OCI-LY3 (cell line): Measurements from ENCODE around the gene IRF6.

ENCODE experiments used
- H2AFZ ChIP-seq: fragments of 200-600, 300-600 bp; shearing (Covaris generic); 2 replicates; pipeline ENCODE4 v1.6.0; 2014; ENCODE audit warnings: antibody characterized with exemption, low read depth, low read length
- H3K27ac ChIP-seq: fragments of 200-600, 300-600 bp; sonication (generic); 2 replicates; pipeline ENCODE4 v1.5.1; 2014; ENCODE audit warnings: mild to moderate bottlenecking, low read length, moderate library complexity, mixed read lengths
- H3K27me3 ChIP-seq: fragments of 200-600, 300-600 bp; sonication (generic); 2 replicates; pipeline ENCODE4 v1.6.1; 2014; ENCODE audit warnings: low read depth, low read length, mixed read lengths
- H3K36me3 ChIP-seq: fragments of 200-600, 300-600 bp; sonication (generic); replicated peaks from 2 replicates; pipeline ENCODE3; 2014; ENCODE audit warnings: low read depth, low read length, mixed read lengths
- H3K4me1 ChIP-seq: fragments of 300-600, 200-600 bp; sonication (generic); 2 replicates; pipeline ENCODE4 v1.6.1; 2014; ENCODE audit warnings: low read length, mixed read lengths
- H3K4me2 ChIP-seq: fragments of 200-600, 300-600 bp; sonication (generic); 2 replicates; pipeline ENCODE4 v1.6.1; 2014; ENCODE audit warnings: low read length, mixed read lengths
- H3K4me3 ChIP-seq: fragments of 300-600, 200-600 bp; sonication (generic); 2 replicates; pipeline ENCODE4 v1.5.1; 2014; ENCODE audit warnings: antibody characterized with exemption, mild to moderate bottlenecking, low read length, moderate library complexity
- H3K79me2 ChIP-seq: fragments of 300-600, 200-600 bp; shearing (Covaris generic); 2 replicates; pipeline ENCODE4 v1.6.1; 2014; ENCODE audit warnings: mild to moderate bottlenecking, low read length, mixed read lengths
- H3K9ac ChIP-seq: fragments of 300-600, 200-600 bp; shearing (Covaris generic); 2 replicates; pipeline ENCODE4 v1.6.0; 2014; ENCODE audit warnings: mild to moderate bottlenecking, low read length, moderate library complexity
- H3K9me3 ChIP-seq: fragments of 200-600, 300-600 bp; shearing (Covaris generic); 2 replicates; pipeline ENCODE4 v1.6.1; 2014; ENCODE audit warnings: low read length, mixed read lengths; ENCODE audit not compliant: insufficient read depth
- H4K20me1 ChIP-seq: fragments of 200-600, 300-600 bp; sonication (generic); 2 replicates; pipeline ENCODE4 v1.6.1; 2016; ENCODE audit warnings: low read length, mixed read lengths; ENCODE audit not compliant: insufficient read depth
- CTCF ChIP-seq: fragments of 200-600, 300-600 bp; sonication (generic); IDR thresholded peaks from 2 replicates; pipeline ENCODE4 v1.5.1; 2014; ENCODE audit warnings: antibody characterized with exemption, low read length, low read depth
- EZH2phosphoT487 ChIP-seq: fragments of 200-600 bp; shearing (Covaris generic); IDR thresholded peaks from 2 replicates; pipeline ENCODE4 v1.6.1; 2018; ENCODE audit warnings: antibody characterized with exemption, mixed run types, low read depth

IRF6 gene

GRCh38 chr1:209813902-209814301, 8.0 kb upstream of the IRF6 start:
- Histone ChIP-seq H4K20me1 (no peaks in the 10 kb centered on the region), H3K4me2 (no peak overlapping the region), H3K4me3 (no peak overlapping the region), H3K9ac (no peak overlapping the region), H3K36me3 (no peaks in the 10 kb centered on the region), H2AFZ (no peak overlapping the region), H3K9me3 (no peaks in the 10 kb centered on the region), H3K27me3 (peaks cover 3% of the 10 kb centered on the region; the same call in 1 of the 2 replicates), H3K27ac (no peak overlapping the region), H3K4me1 (no peaks in the 10 kb centered on the region), H3K79me2 (no peaks in the 10 kb centered on the region)
- TF ChIP-seq EZH2phosphoT487 (no peak), CTCF (no peak)

GRCh38 chr1:209810783-209811182, 4.8 kb upstream of the IRF6 start:
- Histone ChIP-seq H4K20me1 (no peaks in the 10 kb centered on the region), H3K4me1 (no peaks in the 10 kb centered on the region), H3K27ac (no peak overlapping the region), H3K36me3 (no peaks in the 10 kb centered on the region), H3K79me2 (no peaks in the 10 kb centered on the region), H3K9me3 (no peaks in the 10 kb centered on the region), H3K27me3 (no peaks in the 10 kb centered on the region), H3K4me2 (no peak overlapping the region), H2AFZ (no peak overlapping the region), H3K9ac (no peak overlapping the region), H3K4me3 (no peak overlapping the region)
- TF ChIP-seq CTCF (no peak), EZH2phosphoT487 (no peak)

- Histone ChIP-seq H3K36me3 (no peaks in the 10 kb centered on the region), H3K9ac (no peak overlapping the region), H3K9me3 (no peaks in the 10 kb centered on the region), H3K27me3 (no peaks in the 10 kb centered on the region), H3K27ac (no peak overlapping the region), H4K20me1 (no peaks in the 10 kb centered on the region), H3K4me3 (no peak overlapping the region), H3K4me1 (no peaks in the 10 kb centered on the region), H3K4me2 (no peak overlapping the region), H2AFZ (no peak overlapping the region), H3K79me2 (no peaks in the 10 kb centered on the region)
- TF ChIP-seq CTCF: no peak
- TF ChIP-seq EZH2phosphoT487: no peak
Measured at GRCh38 chr1:209809611-209810010, 3.7 kb upstream of the IRF6 start.

GRCh38 chr1:209808059-209808581, 2.2 kb upstream of the IRF6 start:
- H3K27ac ChIP-seq: no peak overlapping the region
- H3K9me3 ChIP-seq: no peaks in the 10 kb centered on the region
- TF ChIP-seq EZH2phosphoT487 (no peak), CTCF (no peak)
- H3K36me3 ChIP-seq: no peaks in the 10 kb centered on the region
- no peak overlapping the region for H3K4me3 ChIP-seq
- H3K27me3 ChIP-seq: no peaks in the 10 kb centered on the region
- no peak overlapping the region for H3K4me2 ChIP-seq
- H3K79me2 ChIP-seq: no peaks in the 10 kb centered on the region
- no peaks in the 10 kb centered on the region for H3K4me1 ChIP-seq
- H4K20me1 ChIP-seq: no peaks in the 10 kb centered on the region
- no peak overlapping the region for H3K9ac ChIP-seq
- no peak overlapping the region for H2AFZ ChIP-seq
